ENCODE data around the gene HTT.

HTT gene

GRCh38 chr4:3111461-3111860 lies 37.0 kb downstream of the HTT start:
- no peak overlapping the region for H3K27ac ChIP-seq

GRCh38 chr4:3112201-3112600 lies 37.7 kb downstream of the HTT start:
- no peaks in the 10 kb centered on the region for H3K27me3 ChIP-seq (ENCODE audit: control insufficient read depth, insufficient read depth, low read length)
- H3K4me2 ChIP-seq (ENCODE audit: low read length): no peak overlapping the region
- H3K79me2 ChIP-seq: peaks cover 1% of the 10 kb centered on the region
- no peaks in the 10 kb centered on the region for H3K36me3 ChIP-seq (ENCODE audit: control insufficient read depth, insufficient read depth, low read length)
- H3K4me3 ChIP-seq (ENCODE audit: low read depth, low read length): no peak overlapping the region
- H3K9me3 ChIP-seq (ENCODE audit: control insufficient read depth, low read length): no peaks in the 10 kb centered on the region
- H2AFZ ChIP-seq: no peak overlapping the region
- H3K9ac ChIP-seq: no peak overlapping the region
- TF ChIP-seq CTCF (IDR thresholded peaks at IDR 0.05): no peak
- no peaks in the 10 kb centered on the region for H3K4me1 ChIP-seq
- no peak overlapping the region for H3K27ac ChIP-seq

More at GRCh38 chr4:3111461-3111860, 37.0 kb downstream of the HTT start:
- H3K4me2 ChIP-seq (ENCODE audit: low read length): no peak overlapping the region
- peaks cover 4% of the 10 kb centered on the region for H3K79me2 ChIP-seq
- no peak overlapping the region for H3K9ac ChIP-seq
- no peaks in the 10 kb centered on the region for H3K9me3 ChIP-seq (ENCODE audit: control insufficient read depth, low read length)
- no peak for TF ChIP-seq CTCF (IDR thresholded peaks at IDR 0.05)
- no peaks in the 10 kb centered on the region for H3K36me3 ChIP-seq (ENCODE audit: control insufficient read depth, insufficient read depth, low read length)
- H3K27me3 ChIP-seq (ENCODE audit: control insufficient read depth, insufficient read depth, low read length): no peaks in the 10 kb centered on the region
- H3K4me3 ChIP-seq (ENCODE audit: low read depth, low read length): no peak overlapping the region
- no peak overlapping the region for H2AFZ ChIP-seq
- H3K4me1 ChIP-seq: no peaks in the 10 kb centered on the region

- H3K9ac ChIP-seq: no peak overlapping the region
Measured at GRCh38 chr4:3112609-3113469, 38.4 kb downstream of the HTT start.

GRCh38 chr4:3114377-3114776 lies 39.9 kb downstream of the HTT start:
- Histone ChIP-seq H3K4me1 (no peaks in the 10 kb centered on the region), H2AFZ (no peak overlapping the region), H3K36me3 (ENCODE audit: control insufficient read depth, insufficient read depth, low read length) (no peaks in the 10 kb centered on the region), H3K9ac (no peak overlapping the region), H3K27me3 (ENCODE audit: control insufficient read depth, insufficient read depth, low read length) (no peaks in the 10 kb centered on the region), H3K4me2 (ENCODE audit: low read length) (no peak overlapping the region), H3K27ac (no peak overlapping the region), H3K4me3 (ENCODE audit: low read depth, low read length) (no peak overlapping the region), H3K79me2 (no peaks in the 10 kb centered on the region), H3K9me3 (ENCODE audit: control insufficient read depth, low read length) (no peaks in the 10 kb centered on the region)
- no peak for TF ChIP-seq CTCF (IDR thresholded peaks at IDR 0.05)

More at GRCh38 chr4:3112609-3113469, 38.4 kb downstream of the HTT start:
- Histone ChIP-seq H3K27me3 (ENCODE audit: control insufficient read depth, insufficient read depth, low read length) (no peaks in the 10 kb centered on the region), H3K36me3 (ENCODE audit: control insufficient read depth, insufficient read depth, low read length) (no peaks in the 10 kb centered on the region), H3K79me2 (no peaks in the 10 kb centered on the region), H3K27ac (no peak overlapping the region), H2AFZ (no peak overlapping the region), H3K4me1 (no peaks in the 10 kb centered on the region), H3K4me2 (ENCODE audit: low read length) (no peak overlapping the region), H3K4me3 (ENCODE audit: low read depth, low read length) (no peak overlapping the region), H3K9me3 (ENCODE audit: control insufficient read depth, low read length) (no peaks in the 10 kb centered on the region)
- no peak for TF ChIP-seq CTCF (IDR thresholded peaks at IDR 0.05)
